Testis (tissue), 2 donors: ENCODE measurements around the gene MDC1.

Experiments
- CTCF ChIP-seq, 3 experiments: fragments of 450-650 bp in 2 of 3; fragments of 200-600 bp in 1 of 3; sonication (generic) in 1 of 3; IDR thresholded peaks; one replicate each; pipeline ENCODE4 v1.5.1; 2016 to 2019; ENCODE audit warnings: antibody characterized with exemption in 3 of 3, mild to moderate bottlenecking in 2 of 3, moderate library complexity in 1 of 3
- POLR2A ChIP-seq: fragments of 450-650 bp; IDR thresholded peaks from one replicate; pipeline ENCODE4 v1.6.1; 2017; ENCODE audit warnings: antibody characterized with exemption, mild to moderate bottlenecking, moderate library complexity

DNA sequence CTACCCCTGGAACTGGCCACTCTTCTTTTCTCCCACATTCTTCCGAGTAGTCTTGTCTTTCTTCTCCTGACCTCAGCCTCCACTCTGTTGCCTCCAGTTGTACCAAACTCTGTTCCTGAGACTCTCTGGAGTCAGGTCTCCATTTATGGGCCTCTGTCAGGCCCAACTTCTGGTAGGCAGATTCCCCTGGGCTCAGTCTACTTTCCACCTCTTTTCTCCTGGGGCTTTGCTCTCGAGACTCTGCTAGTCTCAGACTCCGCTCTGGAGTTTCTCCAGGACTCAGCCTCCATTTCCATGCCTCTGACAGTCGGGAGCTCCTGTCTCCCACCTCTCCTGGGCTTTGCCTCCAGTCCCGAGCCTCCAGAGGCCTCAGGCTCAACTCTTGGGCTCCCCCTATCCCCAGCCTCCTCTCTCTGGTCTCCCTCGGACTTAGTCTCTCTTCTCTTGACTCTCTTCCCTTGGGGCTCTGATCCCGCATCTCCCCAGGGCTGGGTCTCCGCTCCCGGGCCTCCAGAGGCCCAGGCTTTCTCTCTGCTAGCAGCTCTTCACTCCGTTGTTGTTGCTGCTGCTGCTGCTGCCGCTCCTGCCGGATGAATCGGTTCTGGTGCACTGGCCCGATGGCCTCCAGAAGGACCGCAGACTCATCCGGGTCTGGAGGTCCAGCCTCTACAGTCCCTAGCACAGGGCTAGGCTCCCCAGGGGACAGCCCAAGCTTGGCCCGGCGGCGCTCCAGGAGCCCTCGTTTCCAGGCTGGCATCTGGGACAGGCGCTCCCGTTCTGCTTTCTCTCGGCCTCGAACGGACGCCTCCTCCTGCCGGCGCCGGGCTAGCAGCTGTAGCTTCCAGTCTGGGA, 31.7 kb downstream of the MDC1 start:
- TF ChIP-seq CTCF (IDR thresholded peaks at IDR 0.05) (no peak), POLR2A (no peak)
